ENCODE measurements around the gene C5orf47. TPM values are rescaled to one million over a fixed set of nuclear protein-coding genes. Genes with fewer than 3 reads are reported as not detected.

The C5orf47 gene
- total and polyA plus RNA-seq, 7 donors, result not detected

DNA sequence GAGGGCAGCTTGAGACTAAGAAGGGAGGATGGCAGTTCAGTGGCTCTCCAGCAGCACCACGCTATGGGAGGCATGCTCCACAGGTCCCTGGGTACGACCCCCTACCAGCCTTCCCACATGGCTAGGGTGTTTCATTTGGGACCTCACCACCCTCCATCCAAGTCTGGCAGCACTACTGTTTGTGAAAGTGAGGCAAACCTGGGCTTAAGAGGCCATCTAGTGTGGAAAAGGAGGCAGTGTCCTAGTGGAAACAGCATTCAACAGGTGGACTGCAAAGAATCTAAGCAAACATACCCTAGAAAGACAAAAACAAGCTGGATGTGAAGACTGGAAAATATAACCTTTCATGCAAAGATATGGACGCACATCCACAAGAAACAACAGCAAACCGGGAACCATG is 4.8 kb upstream of the C5orf47 start:
- TF ChIP-seq, protein P1, sequence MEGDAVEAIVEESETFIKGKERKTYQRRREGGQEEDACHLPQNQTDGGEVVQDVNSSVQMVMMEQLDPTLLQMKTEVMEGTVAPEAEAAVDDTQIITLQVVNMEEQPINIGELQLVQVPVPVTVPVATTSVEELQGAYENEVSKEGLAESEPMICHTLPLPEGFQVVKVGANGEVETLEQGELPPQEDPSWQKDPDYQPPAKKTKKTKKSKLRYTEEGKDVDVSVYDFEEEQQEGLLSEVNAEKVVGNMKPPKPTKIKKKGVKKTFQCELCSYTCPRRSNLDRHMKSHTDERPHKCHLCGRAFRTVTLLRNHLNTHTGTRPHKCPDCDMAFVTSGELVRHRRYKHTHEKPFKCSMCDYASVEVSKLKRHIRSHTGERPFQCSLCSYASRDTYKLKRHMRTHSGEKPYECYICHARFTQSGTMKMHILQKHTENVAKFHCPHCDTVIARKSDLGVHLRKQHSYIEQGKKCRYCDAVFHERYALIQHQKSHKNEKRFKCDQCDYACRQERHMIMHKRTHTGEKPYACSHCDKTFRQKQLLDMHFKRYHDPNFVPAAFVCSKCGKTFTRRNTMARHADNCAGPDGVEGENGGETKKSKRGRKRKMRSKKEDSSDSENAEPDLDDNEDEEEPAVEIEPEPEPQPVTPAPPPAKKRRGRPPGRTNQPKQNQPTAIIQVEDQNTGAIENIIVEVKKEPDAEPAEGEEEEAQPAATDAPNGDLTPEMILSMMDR (IDR thresholded peaks at IDR 0.05), result no peak
- TF ChIP-seq POLR2A (IDR thresholded peaks at IDR 0.05) (no peak), EP300 (IDR thresholded peaks at IDR 0.05) (no peak), POLR2AphosphoS5 (IDR thresholded peaks at IDR 0.05) (no peak)
- H3K27ac ChIP-seq, result no peak overlapping the region
- H3K4me3 ChIP-seq, result no peak overlapping the region
- no peak for DNase-seq
- intact Hi-C loops (cut with DNase I), result no loop called here
- 53 to 54% methylated on average over 4 of the region's 4 CpGs for WGBS, 2 donors
- H3K27me3 ChIP-seq, result peaks cover 0 to 21% (median 0%) of the 10 kb centered on the region in 3 donors
- peaks cover 0 to 3% (median 0%) of the 10 kb centered on the region in 4 donors for H3K9me3 ChIP-seq
- no peaks in the 10 kb centered on the region for H3K36me3 ChIP-seq
- no peaks in the 10 kb centered on the region for H3K4me1 ChIP-seq

DNA sequence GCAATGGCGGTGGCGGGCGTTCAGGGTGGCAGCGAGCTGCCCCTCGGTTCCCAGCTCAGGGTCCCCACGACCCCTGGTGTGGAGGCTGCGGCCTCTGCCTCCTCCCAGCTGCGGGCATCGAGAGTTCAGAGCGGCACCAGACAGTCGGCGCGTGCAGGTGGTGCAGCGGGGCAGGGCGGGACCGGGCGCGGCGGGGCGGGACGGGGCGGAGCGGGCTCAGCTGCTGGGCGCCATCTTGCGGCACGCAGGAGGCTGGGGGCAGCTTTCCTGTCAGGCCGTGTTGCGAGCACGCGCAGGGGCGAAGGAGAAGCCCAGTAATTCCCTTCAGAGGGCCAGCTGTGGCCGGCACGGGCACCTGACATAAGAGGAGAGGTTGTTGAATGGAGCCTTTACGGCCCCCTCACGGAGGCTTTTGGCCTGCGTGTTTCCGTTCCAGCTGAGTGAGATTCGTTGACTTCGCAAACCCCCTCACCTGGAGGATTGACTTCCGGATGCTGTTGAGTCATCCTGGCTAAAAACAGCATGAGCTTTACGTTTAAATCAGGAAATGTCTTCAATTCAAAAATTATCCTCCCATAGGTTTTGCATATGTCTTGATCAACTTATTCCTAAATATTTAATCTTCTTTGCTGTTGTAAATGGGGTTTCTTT is 587 bp downstream of the C5orf47 start:
- H3K27me3 ChIP-seq, result no peaks in the 10 kb centered on the region
- intact Hi-C loops (cut with DNase I), result no loop called here
- no peak overlapping the region for H3K27ac ChIP-seq
- WGBS, 2 donors, result 92 to 93% methylated on average over 41 of the region's 41 CpGs
- H3K4me1 ChIP-seq, result no peaks in the 10 kb centered on the region
- no peak for DNase-seq
- no peak overlapping the region for H3K4me3 ChIP-seq
- no peaks in the 10 kb centered on the region for H3K36me3 ChIP-seq
- no peak for TF ChIP-seq POLR2A (IDR thresholded peaks at IDR 0.05)
- TF ChIP-seq POLR2AphosphoS5 (IDR thresholded peaks at IDR 0.05), result no peak
- TF ChIP-seq EP300 (IDR thresholded peaks at IDR 0.05), result no peak
- TF ChIP-seq, protein P1 (IDR thresholded peaks at IDR 0.05), result no peak
- no peaks in the 10 kb centered on the region for H3K9me3 ChIP-seq

DNA sequence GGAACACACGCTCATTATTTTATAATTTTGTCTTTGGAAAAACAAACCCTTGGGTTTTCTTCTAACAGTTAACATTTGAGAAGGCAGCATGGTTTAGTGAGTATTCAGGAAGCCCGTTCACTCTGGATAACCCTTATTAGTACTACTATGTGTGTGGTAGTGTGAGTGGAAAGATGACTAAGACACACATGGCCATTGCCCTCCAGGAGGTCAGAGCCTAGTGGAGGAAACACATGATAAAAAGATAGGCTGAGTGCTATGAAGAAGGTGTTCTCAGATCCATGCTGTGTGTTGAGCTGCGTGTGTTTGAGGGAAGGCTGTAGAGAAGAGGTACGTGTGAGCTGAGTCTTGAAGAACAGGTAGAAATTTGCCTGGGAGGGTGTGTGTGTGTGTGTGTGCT is 8.4 kb downstream of the C5orf47 start:
- no peaks in the 10 kb centered on the region for H3K27me3 ChIP-seq
- H3K4me3 ChIP-seq, result no peak overlapping the region
- WGBS, 2 donors, result 71 to 80% methylated on average over 4 of the region's 4 CpGs
- TF ChIP-seq EP300 (IDR thresholded peaks at IDR 0.05) (no peak), POLR2AphosphoS5 (IDR thresholded peaks at IDR 0.05) (no peak), POLR2A (IDR thresholded peaks at IDR 0.05) (no peak)
- TF ChIP-seq, protein P1 (IDR thresholded peaks at IDR 0.05), result no peak
- H3K9me3 ChIP-seq, result no peaks in the 10 kb centered on the region
- intact Hi-C loops (cut with DNase I), result no loop called here
- no peak for DNase-seq
- H3K4me1 ChIP-seq, result no peaks in the 10 kb centered on the region
- no peak overlapping the region for H3K27ac ChIP-seq
- no peaks in the 10 kb centered on the region for H3K36me3 ChIP-seq

DNA sequence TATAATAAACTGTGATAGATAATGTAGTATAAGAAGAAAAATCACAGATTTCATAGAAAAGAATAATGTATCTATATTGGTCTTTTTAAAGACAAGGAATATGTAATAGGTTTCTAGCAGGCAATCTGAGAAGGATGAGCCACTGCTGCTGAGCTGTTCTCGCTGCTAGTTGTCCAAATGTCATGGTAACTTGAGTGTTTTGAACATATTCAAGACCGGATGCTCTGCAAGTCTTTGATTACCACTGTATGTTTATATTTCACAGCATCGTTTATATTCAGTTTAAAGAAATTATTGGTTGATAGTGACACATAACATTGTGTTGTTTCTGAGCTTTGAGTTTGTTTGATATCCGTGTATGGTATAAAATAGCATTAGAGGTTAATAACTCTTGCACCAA is 9.6 kb downstream of the C5orf47 start:
- TF ChIP-seq POLR2A (IDR thresholded peaks at IDR 0.05) (no peak), POLR2AphosphoS5 (IDR thresholded peaks at IDR 0.05) (no peak), EP300 (IDR thresholded peaks at IDR 0.05) (no peak)
- TF ChIP-seq, protein P1 (IDR thresholded peaks at IDR 0.05), result no peak
- 66 to 67% methylated on average over 4 of the region's 4 CpGs for WGBS, 2 donors
- Histone ChIP-seq H3K27me3 (no peaks in the 10 kb centered on the region), H3K27ac (no peak overlapping the region), H3K9me3 (no peaks in the 10 kb centered on the region), H3K4me3 (no peak overlapping the region), H3K36me3 (no peaks in the 10 kb centered on the region), H3K4me1 (no peaks in the 10 kb centered on the region)
- DNase-seq, result no peak
- intact Hi-C loops (cut with DNase I), result no loop called here

DNA sequence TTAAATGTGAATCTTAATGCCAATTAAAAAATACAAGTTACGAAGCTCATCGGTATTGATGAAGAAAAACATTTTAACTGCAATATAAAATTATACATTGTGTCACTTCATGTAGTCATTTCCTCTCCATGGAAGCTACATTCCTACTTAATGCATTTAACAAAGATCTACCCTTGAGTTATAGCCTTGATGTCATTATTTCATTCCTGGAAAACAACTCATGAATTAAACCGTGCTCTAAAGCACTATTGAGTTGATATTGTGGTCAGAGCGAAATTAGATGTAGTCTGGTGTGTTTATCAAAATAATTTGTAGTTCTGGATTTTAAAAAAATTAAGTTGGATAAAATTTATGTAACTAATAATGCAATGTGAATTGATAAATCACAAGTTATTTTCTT is 11.1 kb downstream of the C5orf47 start:
- Histone ChIP-seq H3K36me3 (no peaks in the 10 kb centered on the region), H3K4me3 (no peak overlapping the region), H3K27ac (no peak overlapping the region), H3K4me1 (no peaks in the 10 kb centered on the region), H3K27me3 (no peaks in the 10 kb centered on the region), H3K9me3 (no peaks in the 10 kb centered on the region)
- intact Hi-C loops (cut with DNase I), result no loop called here
- DNase-seq, result no peak
- WGBS, 2 donors, result 77 to 84% methylated on average over 4 of the region's 4 CpGs
- TF ChIP-seq, protein P1 (IDR thresholded peaks at IDR 0.05), result no peak
- no peak for TF ChIP-seq POLR2A (IDR thresholded peaks at IDR 0.05)
- no peak for TF ChIP-seq EP300 (IDR thresholded peaks at IDR 0.05)
- no peak for TF ChIP-seq POLR2AphosphoS5 (IDR thresholded peaks at IDR 0.05)

All from sigmoid colon (tissue), 7 donors.